ENCODE measurements around the gene OR13C2.
"Not testable (repeated sequence)": the region's sequence is repeated elsewhere in the genome, so short reads cannot be mapped to it uniquely, and the experiment has no call there.

The OR13C2 gene

DNA sequence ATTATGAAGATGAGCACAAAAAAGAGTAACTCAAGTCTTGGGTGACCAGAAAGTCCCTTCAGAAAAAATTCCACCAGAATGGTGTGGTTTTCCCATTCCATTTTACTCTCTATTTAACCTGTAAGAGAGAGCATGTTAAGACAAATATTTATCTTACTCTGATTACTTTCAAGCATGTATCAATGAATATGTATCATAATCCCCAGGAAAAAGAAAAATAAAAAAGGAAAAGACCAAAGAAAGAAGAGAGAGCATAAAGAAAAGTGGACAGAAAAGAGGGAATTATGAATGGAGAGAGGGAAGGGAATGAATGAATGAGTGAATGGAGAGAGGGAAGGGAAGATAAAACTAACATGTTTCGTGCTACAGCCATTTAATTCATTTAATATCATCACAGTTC, at the start of gene OR13C2:
Gene OR13C2, minus strand, starts transcription at position 101 of the 400 bp plus-strand sequence. Its CDS starts 0 bp downstream, at position 101.
- DNase-seq (ENCODE audit: low read depth, low spot score), result not testable (repeated sequence)

DNA sequence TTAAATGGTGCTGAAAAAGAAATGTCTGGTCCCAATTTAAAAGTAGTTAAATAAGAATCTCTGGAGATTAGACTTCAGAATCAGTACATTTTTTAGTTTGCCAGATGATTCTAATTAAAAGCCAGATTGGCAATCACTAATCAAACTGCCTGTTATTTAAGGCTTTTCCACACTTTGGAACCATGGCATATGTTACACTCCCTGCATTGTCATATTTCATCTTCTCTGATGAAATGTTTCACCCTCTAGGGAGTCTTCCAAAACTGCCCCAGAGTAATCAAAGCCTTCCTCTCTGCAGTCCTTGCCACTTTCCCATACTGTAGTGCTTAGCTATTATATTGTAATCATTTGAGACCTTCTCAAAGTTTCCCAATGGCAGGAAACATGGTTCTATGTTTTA, 30.0 kb upstream of the OR13C2 start:
- DNase-seq (ENCODE audit: low read depth, low spot score), result no peak

DNA sequence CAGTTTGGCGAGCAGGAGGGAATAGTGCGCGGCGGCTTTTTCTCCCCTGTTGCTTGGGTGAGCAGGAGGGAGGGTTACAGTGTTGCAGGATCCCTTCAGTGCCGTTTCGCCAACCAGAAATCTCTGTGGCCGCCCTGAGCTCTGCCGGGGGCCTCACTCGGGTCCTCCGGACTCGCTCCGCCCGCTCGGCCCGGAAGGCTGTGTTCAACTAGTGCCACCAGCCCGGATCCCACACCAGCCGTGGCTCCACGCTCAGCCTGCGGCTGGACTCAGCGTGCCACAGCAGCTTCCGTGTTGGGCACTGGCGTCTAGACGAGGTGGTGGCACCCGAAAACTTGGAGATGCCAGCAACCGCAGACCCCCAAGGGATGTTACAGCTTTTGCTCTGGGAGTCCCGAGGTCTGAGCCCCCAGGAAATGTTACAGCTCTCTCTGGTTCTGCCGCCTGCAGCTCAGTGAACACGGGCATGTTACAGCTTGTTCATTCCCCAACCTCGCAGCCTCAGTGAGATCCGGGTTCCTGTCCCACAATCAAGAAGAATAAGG, 28.6 kb upstream of the OR13C2 start:
- no peak for DNase-seq (ENCODE audit: low read depth, low spot score)

DNA sequence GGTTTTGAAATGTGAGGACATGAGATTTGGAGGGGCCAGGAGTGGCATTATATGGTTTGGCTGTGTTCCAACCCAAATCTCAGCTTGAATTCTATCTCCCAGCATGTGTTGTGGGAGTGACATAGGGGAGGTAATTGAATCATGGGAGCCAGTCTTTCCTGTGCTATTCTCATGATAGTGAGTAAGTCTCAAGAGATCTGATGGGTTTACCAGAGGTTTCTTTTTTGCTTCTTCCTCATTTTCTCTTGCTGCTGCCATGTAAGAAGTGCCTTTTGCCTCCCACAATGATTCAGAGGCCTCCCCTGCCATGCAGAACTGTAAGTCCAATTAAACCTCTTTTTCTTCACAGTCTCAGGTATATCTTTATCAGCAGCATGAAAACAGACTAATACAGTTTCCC, 20.5 kb upstream of the OR13C2 start:
- not testable (repeated sequence) for DNase-seq (ENCODE audit: low read depth, low spot score)

DNA sequence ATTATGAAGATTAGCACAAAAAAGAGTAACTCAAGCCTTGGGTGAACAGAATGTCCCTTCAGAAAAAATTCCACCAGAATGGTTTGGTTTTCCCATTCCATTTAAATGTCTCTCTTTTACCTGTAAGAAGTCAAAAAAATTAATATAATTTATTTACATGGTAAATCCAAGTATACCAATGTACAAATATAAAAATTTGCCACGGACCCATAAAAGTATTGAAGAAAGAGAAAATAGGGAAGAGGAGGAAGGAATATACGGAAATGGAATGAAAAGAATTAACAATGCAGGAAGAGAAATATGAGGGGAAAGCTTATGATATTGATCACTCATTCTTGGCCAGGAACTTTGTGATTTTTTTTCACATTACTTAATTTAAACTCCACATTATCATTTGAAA, 12.7 kb upstream of the OR13C2 start, which contains the start of gene OR13C9:
Gene OR13C9, minus strand, starts transcription at position 101 of the 400 bp plus-strand sequence. Its CDS starts 0 bp downstream, at position 101.
- DNase-seq (ENCODE audit: low read depth, low spot score), result no peak

- DNase-seq (ENCODE audit: low read depth, low spot score), result no peak
These were observed 12.0 kb upstream of the OR13C2 start for GRCh38 chr9:104617418-104617817.

DNA sequence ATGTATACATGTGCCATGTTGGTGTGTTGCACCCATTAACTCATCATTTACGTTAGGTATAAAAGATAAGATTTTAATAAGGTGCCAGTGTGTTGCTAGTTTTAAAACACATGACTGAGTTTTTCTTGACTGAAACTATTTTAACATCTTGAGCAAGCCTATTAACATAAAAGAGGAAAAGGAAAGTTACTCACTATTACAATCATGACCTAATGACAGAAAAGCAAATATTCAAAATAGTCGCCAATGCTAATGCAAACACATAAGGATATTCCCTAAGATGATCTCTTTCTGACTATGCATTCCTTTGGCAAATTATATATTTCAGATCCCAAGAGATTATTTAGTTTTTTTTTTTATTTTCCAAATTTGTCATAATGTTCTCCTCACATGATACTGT, 5.8 kb upstream of the OR13C2 start:
- no peak for DNase-seq (ENCODE audit: low read depth, low spot score)

- DNase-seq (ENCODE audit: low read depth, low spot score), result no peak
These were observed 2.9 kb upstream of the OR13C2 start for GRCh38 chr9:104608336-104608735.

DNA sequence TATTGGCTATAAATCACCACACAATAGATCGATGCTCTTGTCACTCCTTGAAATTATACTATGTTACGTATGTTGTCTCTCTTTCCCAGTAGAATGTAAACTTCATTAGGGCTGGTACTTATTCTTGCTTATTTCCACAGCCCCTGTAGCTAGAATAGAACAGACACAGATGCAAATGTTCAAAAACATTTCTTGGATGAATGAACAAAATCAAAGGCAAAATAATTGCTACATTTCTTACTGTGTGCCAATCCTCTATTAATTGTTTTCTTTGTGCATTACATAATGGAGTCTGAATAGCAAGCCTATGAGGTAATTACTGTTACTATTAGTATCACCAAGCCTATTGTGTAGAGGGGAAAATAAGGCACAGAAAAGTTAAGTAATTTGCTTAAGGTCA, 725 bp upstream of the OR13C2 start:
- DNase-seq (ENCODE audit: low read depth, low spot score), result peak; percentile 0

DNA sequence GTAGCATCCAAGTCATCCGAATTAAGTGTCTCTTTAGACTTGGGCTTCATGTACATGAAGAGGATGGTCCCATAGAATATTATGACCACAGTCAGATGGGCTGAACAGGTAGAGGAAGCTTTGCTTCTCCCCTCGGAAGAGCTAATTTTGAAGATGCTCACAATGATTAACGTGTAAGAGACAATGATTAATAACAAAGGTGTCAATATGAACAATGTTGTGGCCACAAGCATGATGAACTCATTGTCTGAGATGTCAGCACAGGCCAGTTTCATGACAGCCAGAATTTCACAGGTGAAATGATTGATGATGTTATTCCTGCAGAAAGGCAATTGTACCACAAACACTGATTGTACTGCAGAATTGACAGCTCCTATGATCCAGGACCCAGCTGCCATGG, 626 bp downstream of the OR13C2 start:
- DNase-seq (ENCODE audit: low read depth, low spot score), result no peak

GRCh38 chr9:104599313-104599712, 6.1 kb downstream of the OR13C2 start, which contains the start of gene OR13C5:
TSS of gene OR13C5 (minus strand) at chr9:104599413. CDS start at chr9:104599413, 0 bp downstream.
- DNase-seq (ENCODE audit: low read depth, low spot score), result not testable (repeated sequence)

GRCh38 chr9:104598749-104599148, 6.7 kb downstream of the OR13C2 start:
- not testable (repeated sequence) for DNase-seq (ENCODE audit: low read depth, low spot score)

GRCh38 chr9:104589626-104590025, 15.8 kb downstream of the OR13C2 start:
- no peak for DNase-seq (ENCODE audit: low read depth, low spot score)

DNA sequence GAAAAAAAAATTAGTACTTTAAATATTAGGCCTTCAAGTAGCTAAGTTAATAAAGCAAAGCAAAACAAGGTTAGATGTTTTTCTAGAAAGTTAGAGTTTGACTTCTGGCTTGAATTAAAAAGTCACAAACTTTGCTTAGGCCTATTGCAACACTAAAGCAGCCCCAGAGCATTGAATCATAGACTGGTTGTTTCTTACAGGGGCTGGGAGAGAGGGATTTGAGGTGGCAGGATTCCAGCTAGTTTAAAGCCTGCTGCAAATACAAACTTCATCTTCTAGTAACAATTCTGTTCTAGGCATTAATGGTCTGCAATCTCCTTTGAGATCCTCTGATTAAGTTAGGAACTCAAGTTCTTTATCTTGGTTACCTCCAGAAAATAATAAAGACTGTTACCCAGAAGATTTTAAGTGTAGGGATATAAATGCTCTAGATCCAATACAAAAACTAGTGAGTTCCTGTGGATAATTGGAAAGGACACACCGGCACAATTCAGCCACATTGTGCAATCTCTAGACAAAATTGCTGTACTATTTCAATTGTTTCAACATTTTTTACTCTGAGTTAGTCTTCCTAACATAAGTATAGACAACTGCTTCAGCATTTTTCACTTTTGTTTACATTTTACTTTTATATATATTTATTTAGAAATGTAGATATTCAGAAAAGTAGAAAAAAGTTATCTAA, 18.8 kb downstream of the OR13C2 start:
- DNase-seq (ENCODE audit: low read depth, low spot score), result no peak

DNA sequence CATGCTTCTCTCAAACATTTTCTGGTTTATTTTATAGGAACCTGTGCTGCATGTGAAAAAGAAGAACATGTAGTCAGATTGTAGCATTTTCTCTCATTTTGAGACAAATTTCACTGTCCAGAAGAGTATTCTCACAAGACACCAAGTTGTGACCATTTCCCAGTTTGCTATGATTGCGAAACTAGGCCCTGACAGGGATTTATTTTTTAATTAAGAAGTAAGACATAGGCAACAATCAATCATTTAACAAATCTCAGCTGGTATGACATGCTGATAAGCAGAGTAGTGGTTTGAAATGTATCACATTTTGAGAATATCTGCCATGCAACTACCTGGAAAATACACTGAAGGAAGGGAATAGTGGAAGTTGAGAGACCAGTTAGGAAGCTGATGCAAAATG, 24.9 kb downstream of the OR13C2 start:
- no peak for DNase-seq (ENCODE audit: low read depth, low spot score)

GRCh38 chr9:104577263-104577662, 28.2 kb downstream of the OR13C2 start:
- no peak for DNase-seq (ENCODE audit: low read depth, low spot score)

DNA sequence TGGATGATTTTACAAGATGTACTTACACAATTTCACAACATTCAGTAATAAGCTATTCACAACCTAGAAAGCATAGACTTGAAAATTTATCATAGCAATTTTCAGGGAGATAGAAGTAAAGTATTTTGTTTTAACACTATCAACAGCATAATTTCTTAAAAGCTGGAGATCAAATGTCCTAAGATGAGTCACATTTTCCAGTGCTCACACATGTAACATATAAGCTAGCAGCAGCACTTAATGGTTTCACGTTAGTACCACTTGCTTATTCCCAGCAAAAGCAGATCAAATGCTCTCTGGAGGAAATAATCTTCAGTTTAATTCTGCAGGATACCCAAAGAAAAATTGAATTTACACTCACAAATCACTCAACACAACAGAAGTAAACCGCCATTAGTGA, 30.0 kb downstream of the OR13C2 start:
- no peak for DNase-seq (ENCODE audit: low read depth, low spot score)

- DNase-seq (ENCODE audit: low read depth, low spot score), result no peak
These were observed 32.8 kb downstream of the OR13C2 start for GRCh38 chr9:104572612-104573011.

DNA sequence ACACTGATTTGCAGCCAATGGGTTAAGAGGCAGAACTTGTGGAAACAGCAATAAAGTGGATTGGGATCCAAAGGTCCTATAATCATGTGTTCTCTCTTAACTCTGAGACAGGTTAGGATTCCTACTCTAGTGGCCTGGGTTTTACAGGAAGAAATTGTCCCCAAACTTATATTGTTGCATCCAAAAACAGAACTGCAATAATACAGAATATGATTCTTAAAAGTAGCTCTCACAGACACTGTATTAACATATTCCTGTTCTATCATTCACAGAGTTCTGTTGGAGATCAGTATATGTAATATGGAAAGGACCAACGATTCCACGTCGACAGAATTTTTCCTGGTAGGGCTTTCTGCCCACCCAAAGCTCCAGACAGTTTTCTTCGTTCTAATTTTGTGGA, 36.6 kb downstream of the OR13C2 start, which contains the start of gene OR13C8:
Gene OR13C8, plus strand, starts transcription at position 301 of the 400 bp plus-strand sequence. Its CDS starts 0 bp downstream, at position 301.
- no peak for DNase-seq (ENCODE audit: low read depth, low spot score)

GRCh38 chr9:104564358-104564757, 41.1 kb downstream of the OR13C2 start:
- DNase-seq (ENCODE audit: low read depth, low spot score), result no peak

GRCh38 chr9:104556830-104557634, 48.4 kb downstream of the OR13C2 start:
- DNase-seq (ENCODE audit: low read depth, low spot score), result no peak

DNA sequence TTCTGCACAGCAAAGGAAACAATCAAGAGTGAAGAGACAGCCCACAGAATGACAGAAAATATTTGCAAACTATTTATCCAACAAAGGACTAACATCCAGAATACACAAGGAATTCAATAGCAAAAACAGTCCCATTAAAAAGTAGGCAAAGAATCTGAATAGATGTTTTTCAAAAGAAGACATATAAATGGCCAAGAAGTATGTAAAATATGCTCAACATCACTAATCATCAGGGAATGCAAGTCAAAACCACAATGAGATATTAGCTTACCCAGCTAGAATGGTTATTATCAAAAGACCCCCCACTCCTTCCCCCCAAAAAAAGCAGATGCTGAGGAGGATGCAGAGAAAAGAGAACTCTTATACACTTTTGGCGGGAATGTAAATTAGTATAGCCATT, 49.9 kb downstream of the OR13C2 start:
- DNase-seq (ENCODE audit: low read depth, low spot score), result no peak
